Tibial nerve (tissue), 4 donors: ENCODE measurements around the gene ABHD11. TPM values are rescaled to one million over a fixed set of nuclear protein-coding genes. Genes with fewer than 3 reads are reported as not detected.
A peak's percentile ranks its signal among the peaks of the same experiment; 100 is the strongest.

Experiments used
- DNase-seq, 2 donors: peaks; one replicate each; pipeline ENCODE4 v3.0.0-alpha.2; 2019; ENCODE audit warnings: low spot score in 2 of 2
- H3K27ac ChIP-seq, 4 donors: fragments of 200-600 bp; sonication (generic) in 3 of 4; one replicate each; pipeline ENCODE4 v1.5.1; 2017 to 2019; ENCODE audit warnings: mild to moderate bottlenecking in 1 of 4
- H3K27me3 ChIP-seq, 2 donors: fragments of 200-600 bp; sonication (generic) in 1 of 2; one replicate each; pipeline versions ENCODE4 v1.5.1 to v1.6.0; 2017 to 2019
- H3K36me3 ChIP-seq, 3 donors: fragments of 200-600 bp; sonication (generic); one replicate each; pipeline ENCODE4 v1.5.1; 2018 to 2019
- H3K4me1 ChIP-seq, 4 donors: fragments of 200-600 bp; sonication (generic) in 3 of 4; one replicate each; pipeline ENCODE4 v1.5.1; 2017 to 2019
- H3K4me3 ChIP-seq, 4 donors: fragments of 200-600 bp; sonication (generic) in 3 of 4; one replicate each; pipeline ENCODE4 v1.5.1; 2017 to 2019; ENCODE audit warnings: mild to moderate bottlenecking in 1 of 4, moderate library complexity in 1 of 4
- H3K9me3 ChIP-seq, 4 donors: fragments of 200-600 bp; sonication (generic) in 3 of 4; one replicate each; pipeline ENCODE4 v1.5.1; 2017 to 2019
- EP300 ChIP-seq, 2 donors: sonication (generic); formaldehyde crosslinking; IDR thresholded peaks; one replicate each; pipeline ENCODE4 v1.6.1; 2017; ENCODE audit warnings: antibody characterized with exemption in 2 of 2, mild to moderate bottlenecking in 1 of 2
- POLR2A ChIP-seq, 2 donors: fragments of 450-650 bp; IDR thresholded peaks; one replicate each; pipeline ENCODE4 v1.6.1; 2017; ENCODE audit warnings: antibody characterized with exemption in 2 of 2, mild to moderate bottlenecking in 2 of 2, moderate library complexity in 2 of 2
- WGBS, 2 donors: methylation state at CpG; one replicate each; pipeline ENCODE4 v1.1.5; 2018; 5-methylcytosine and 5-hydroxymethylcytosine counted together
- total RNA-seq, 4 donors: library from RNA; depleted of rRNA; stranded (reverse); fragments of >200 nt; gene quantifications; one replicate each; pipeline ENCODE4 v1.1.0, GENCODE V29; 2016
- TF ChIP-seq, protein P1 (sequence below), 5 experiments: fragments of 200-600 bp in 3 of 5; fragments of 450-650 bp in 2 of 5; sonication (generic) in 3 of 5; IDR thresholded peaks; one replicate each; pipeline ENCODE4 v1.5.1; 2016 to 2019; ENCODE audit warnings: antibody characterized with exemption in 5 of 5, mild to moderate bottlenecking in 3 of 5, moderate library complexity in 2 of 5

The ABHD11 gene
- total RNA-seq, 4 donors from 2014 or later, result 7.5 to 19.2 (median 10.9) TPM

DNA sequence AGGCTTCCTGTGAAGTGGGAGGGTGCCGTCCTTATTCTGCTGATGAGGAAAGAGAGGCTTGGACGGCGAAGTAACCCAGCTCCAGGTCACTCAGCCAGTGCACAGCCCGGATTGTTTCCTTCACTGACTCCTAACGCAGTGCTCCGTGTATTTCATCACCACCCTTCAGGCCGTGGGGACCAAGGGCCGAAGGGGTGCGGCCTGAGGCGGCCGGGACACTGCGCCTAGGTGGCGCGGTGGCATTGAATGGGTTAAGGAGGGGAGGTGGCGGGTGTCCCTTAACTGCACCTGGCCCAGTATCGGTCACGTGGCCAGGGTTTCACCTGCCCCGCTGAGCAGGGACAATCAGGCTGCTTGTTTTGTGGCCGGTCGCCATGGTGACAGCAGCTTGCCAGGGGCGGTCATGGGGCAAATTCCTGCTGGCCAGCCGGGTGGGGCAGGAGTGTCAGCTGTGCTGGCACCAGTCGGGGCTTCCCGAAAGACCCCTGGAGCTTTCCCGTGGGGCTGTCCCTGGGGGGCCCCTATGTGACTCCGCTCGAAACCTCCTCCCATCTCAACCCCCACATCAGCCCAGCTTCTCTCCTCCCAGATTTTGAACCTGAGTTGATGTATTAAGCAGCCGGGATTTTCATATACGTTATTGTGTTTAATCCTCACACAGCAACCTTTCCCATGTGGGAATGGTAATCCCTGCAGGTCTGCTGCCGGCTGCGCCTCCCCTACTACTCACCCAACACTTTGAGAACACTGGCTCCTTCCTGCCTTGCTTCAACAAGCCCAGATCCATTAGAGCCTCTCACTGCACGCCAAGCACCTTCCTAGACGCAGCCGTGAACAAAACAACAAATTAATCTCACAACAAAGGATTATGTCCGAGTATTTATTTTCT is 4.4 kb upstream of the ABHD11 start:
- peaks cover 0 to 23% (median 7%) of the 10 kb centered on the region in 4 donors for H3K4me1 ChIP-seq
- H3K9me3 ChIP-seq, result no peaks in the 10 kb centered on the region
- H3K4me3 ChIP-seq, result no peak overlapping the region
- no peaks in the 10 kb centered on the region for H3K36me3 ChIP-seq
- WGBS, 2 donors, result 23 to 38% methylated on average over 31 to 33 of the region's 35 CpGs
- DNase-seq, result no peak
- H3K27me3 ChIP-seq, result no peaks in the 10 kb centered on the region
- TF ChIP-seq EP300 (IDR thresholded peaks at IDR 0.05) (no peak), POLR2A (IDR thresholded peaks at IDR 0.05) (no peak)
- TF ChIP-seq, protein P1, sequence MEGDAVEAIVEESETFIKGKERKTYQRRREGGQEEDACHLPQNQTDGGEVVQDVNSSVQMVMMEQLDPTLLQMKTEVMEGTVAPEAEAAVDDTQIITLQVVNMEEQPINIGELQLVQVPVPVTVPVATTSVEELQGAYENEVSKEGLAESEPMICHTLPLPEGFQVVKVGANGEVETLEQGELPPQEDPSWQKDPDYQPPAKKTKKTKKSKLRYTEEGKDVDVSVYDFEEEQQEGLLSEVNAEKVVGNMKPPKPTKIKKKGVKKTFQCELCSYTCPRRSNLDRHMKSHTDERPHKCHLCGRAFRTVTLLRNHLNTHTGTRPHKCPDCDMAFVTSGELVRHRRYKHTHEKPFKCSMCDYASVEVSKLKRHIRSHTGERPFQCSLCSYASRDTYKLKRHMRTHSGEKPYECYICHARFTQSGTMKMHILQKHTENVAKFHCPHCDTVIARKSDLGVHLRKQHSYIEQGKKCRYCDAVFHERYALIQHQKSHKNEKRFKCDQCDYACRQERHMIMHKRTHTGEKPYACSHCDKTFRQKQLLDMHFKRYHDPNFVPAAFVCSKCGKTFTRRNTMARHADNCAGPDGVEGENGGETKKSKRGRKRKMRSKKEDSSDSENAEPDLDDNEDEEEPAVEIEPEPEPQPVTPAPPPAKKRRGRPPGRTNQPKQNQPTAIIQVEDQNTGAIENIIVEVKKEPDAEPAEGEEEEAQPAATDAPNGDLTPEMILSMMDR (IDR thresholded peaks at IDR 0.05), result no peak
- H3K27ac ChIP-seq, result peak overlapping the region in 1 of 4 donors; percentile 68

DNA sequence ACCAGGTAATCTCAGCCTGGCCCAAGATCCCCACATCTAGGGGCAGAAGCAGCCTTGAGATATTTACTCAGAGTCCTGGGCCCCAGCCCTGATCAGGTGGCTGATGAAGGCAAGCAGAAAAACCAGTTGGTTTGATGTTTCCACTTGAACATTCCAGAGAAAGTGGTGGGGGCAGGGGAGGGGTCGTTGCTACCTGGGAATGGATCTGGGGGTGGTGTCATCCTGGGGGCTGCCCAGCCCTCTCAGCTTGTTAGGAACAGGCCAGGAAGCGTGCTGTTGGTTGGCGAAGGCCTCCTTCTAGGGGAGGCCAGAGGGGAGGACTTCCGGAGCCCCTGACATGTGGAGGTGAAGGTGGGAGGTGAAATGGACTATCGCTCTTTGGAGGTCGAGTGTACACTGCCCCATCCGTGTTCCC is 3.7 kb upstream of the ABHD11 start:
- TF ChIP-seq, protein P1 (IDR thresholded peaks at IDR 0.05), result no peak
- TF ChIP-seq POLR2A (IDR thresholded peaks at IDR 0.05) (no peak), EP300 (IDR thresholded peaks at IDR 0.05) (no peak)
- 52 to 62% methylated on average over 7 of the region's 7 CpGs for WGBS, 2 donors
- Histone ChIP-seq H3K4me3 (no peak overlapping the region), H3K27ac (peak overlapping the region in 1 of 4 donors; percentile 68), H3K27me3 (no peaks in the 10 kb centered on the region), H3K36me3 (no peaks in the 10 kb centered on the region), H3K4me1 (peaks cover 0 to 29% (median 12%) of the 10 kb centered on the region in 4 donors), H3K9me3 (no peaks in the 10 kb centered on the region)
- no peak for DNase-seq

DNA sequence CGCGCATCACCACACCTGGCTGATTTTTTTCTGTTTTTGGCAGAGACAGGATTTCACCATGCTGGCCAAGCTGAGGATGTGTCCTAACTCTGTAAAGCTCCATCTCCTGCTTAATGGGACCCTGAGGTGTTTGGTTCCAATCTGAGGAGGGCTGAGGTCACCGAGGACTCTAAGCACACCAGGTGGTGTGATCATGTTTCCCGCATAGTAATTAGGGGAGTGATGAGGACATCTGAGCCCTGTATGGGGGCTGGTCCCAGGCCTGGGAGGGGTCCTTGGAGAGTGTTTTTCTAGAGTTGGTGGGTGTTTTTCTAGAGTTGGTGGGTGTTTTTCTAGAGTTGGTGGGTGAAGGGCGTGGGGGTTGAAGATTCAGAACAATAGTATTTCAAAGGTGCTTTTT is 3.0 kb upstream of the ABHD11 start:
- H3K27ac ChIP-seq, result peak overlapping the region in 1 of 4 donors; percentile 68
- TF ChIP-seq POLR2A (IDR thresholded peaks at IDR 0.05) (no peak), EP300 (IDR thresholded peaks at IDR 0.05) (no peak)
- TF ChIP-seq, protein P1 (IDR thresholded peaks at IDR 0.05), result no peak

DNA sequence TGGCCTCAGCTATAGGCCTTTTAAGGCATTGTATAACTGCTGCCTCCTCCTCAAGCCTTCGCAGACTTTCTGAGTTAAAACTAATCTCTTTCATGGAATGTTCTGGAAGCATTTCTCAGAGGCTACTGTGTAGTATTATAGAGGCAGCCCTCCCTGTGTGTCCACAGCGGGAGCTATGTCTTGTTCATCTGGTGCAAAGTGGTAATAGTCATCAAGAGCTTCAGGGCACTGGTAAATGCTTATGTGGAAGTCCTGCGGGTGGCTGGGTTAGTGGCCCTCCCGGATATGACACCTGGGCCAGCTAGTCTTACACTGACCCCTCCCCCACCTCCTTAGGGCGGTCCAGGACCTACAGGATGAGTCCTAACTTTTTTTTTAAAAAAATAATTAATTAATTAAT is 2.2 kb upstream of the ABHD11 start:
- WGBS, 2 donors, result 66 to 70% methylated on average over 5 of the region's 5 CpGs
- Histone ChIP-seq H3K36me3 (peaks cover 0 to 12% (median 0%) of the 10 kb centered on the region in 3 donors), H3K4me3 (no peak overlapping the region), H3K4me1 (peaks cover 0 to 33% (median 12%) of the 10 kb centered on the region in 4 donors), H3K9me3 (no peaks in the 10 kb centered on the region), H3K27ac (no peak overlapping the region), H3K27me3 (no peaks in the 10 kb centered on the region)
- DNase-seq, result no peak
- TF ChIP-seq EP300 (IDR thresholded peaks at IDR 0.05) (no peak), POLR2A (IDR thresholded peaks at IDR 0.05) (no peak)
- TF ChIP-seq, protein P1 (IDR thresholded peaks at IDR 0.05), result no peak

More for the DNA sequence above, 3.0 kb upstream of the ABHD11 start:
- Histone ChIP-seq H3K9me3 (no peaks in the 10 kb centered on the region), H3K4me3 (no peak overlapping the region), H3K36me3 (peaks cover 0 to 5% (median 0%) of the 10 kb centered on the region in 3 donors), H3K27me3 (no peaks in the 10 kb centered on the region), H3K4me1 (peaks cover 0 to 33% (median 12%) of the 10 kb centered on the region in 4 donors)
- WGBS, 2 donors, result 80 to 84% methylated on average over 5 of the region's 5 CpGs
- no peak for DNase-seq

DNA sequence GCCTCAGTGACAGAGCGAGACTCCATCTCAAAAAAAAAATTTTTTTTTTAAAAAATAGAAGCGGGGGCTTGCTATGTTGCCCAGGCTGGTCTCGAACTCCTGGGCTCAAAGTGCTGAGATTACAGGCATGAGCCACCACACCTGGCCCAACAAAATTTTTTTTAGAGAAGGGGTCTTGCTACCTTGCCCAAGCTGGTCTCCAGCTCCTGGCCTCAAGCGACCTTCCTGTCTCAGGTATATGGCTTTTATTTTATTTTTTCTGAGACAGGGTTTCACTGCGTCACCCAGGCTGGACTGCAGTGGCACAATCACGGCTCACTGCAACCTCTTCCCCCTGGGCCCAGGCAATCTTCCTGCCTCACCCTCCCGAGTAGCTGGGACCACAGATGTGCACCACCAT is 1.6 kb upstream of the ABHD11 start:
- peaks cover 0 to 18% (median 0%) of the 10 kb centered on the region in 3 donors for H3K36me3 ChIP-seq
- H3K27ac ChIP-seq, result peak overlapping the region in 1 of 4 donors; percentile 91
- H3K4me1 ChIP-seq, result peaks cover 0 to 33% (median 12%) of the 10 kb centered on the region in 4 donors
- 89 to 91% methylated on average over 7 of the region's 7 CpGs for WGBS, 2 donors
- no peaks in the 10 kb centered on the region for H3K27me3 ChIP-seq
- TF ChIP-seq, protein P1 (IDR thresholded peaks at IDR 0.05), result no peak
- TF ChIP-seq EP300 (IDR thresholded peaks at IDR 0.05) (no peak), POLR2A (IDR thresholded peaks at IDR 0.05) (no peak)
- no peak overlapping the region for H3K4me3 ChIP-seq
- H3K9me3 ChIP-seq, result no peaks in the 10 kb centered on the region
- DNase-seq, result no peak
